Mucosa of descending colon (tissue), 3 donors: ENCODE data around the gene KCNN2. TPM values are rescaled to one million over a fixed set of nuclear protein-coding genes. Genes with fewer than 3 reads are reported as not detected.

ENCODE experiments used
- ATAC-seq: fragments of 200-7000 bp; cut with Tn5 transposase; one replicate; pipeline ENCODE4 v1.9.1; 2020; ENCODE audit warnings: mild to moderate bottlenecking, moderate library complexity
- DNase-seq, 3 donors: peaks; one replicate each; pipeline ENCODE4 v3.0.0-alpha.2; 2020
- H3K36me3 ChIP-seq: fragments of 200-600 bp; one replicate; pipeline ENCODE4 v1.8.0; 2021; ENCODE audit warnings: low read depth, mild to moderate bottlenecking
- H3K4me1 ChIP-seq: fragments of 200-600 bp; one replicate; pipeline ENCODE4 v1.8.0; 2021; ENCODE audit warnings: low read depth, mild to moderate bottlenecking
- H3K4me3 ChIP-seq: fragments of 200-600 bp; one replicate; pipeline ENCODE4 v1.8.0; 2021; ENCODE audit warnings: mild to moderate bottlenecking
- H3K9me3 ChIP-seq: fragments of 200-600 bp; one replicate; pipeline ENCODE4 v1.8.0; 2021; ENCODE audit warnings: mild to moderate bottlenecking
- intact Hi-C, 2 donors: fragments of 100-400 bp; cut with DNase I in 1 of 2; cut with micrococcal nuclease in 1 of 2; formaldehyde crosslinking; loops; one replicate each; pipeline versions ENCODE4 v1.11.0 to v1.11.1; 2022; cut with DNase I, micrococcal nuclease
- total RNA-seq, 3 donors: library from RNA; stranded (reverse); fragmentation: NEBNext Ultra II Directional in 2 of 3; extraction: Animal tissue kit (Norgen Biotek cat#: 25700) in 2 of 3; gene quantifications; one replicate each; pipeline versions ENCODE4 v1.2.1 to v1.2.4, GENCODE V29; 2021 to 2023
- TF ChIP-seq, protein P1 (sequence below): fragments of 200-600 bp; IDR thresholded peaks from one replicate; pipeline ENCODE4 v1.8.0; 2022; ENCODE audit warnings: antibody characterized with exemption, mild to moderate bottlenecking
- donor health status: DM: no; HTN: no; CAD: no; lungs with moderate emphysema.
- donor health status: DM: no; HTN: no; CAD: no.
- donor health status: DM: no; HTN: yes; CAD: no.

The KCNN2 gene
- total RNA-seq, 3 donors from 2014 or later: 0.48 to 3.5 (median 0.96) TPM

DNA sequence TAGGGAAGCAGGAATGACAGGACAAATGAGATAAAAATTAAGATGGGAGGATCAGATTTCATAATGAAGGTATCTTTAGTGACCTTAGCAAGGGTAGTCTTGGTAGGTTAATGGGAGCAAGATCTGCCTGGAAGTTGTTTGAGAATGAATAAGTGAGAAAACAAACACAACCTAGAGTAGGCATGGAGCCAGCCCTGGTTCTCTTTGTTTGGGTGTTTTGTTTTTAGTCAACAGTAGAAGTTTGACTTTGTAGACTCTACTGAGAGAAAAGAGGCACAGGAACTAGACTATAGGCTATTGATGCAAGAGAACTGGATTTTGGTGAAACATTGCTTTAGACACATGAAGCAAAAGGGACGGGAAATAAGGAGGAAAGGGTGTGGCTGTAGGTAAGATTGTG lies 40.3 kb downstream of the KCNN2 start:
- Histone ChIP-seq H3K9me3 (no peaks in the 10 kb centered on the region), H3K4me3 (no peak overlapping the region), H3K4me1 (no peaks in the 10 kb centered on the region), H3K36me3 (no peaks in the 10 kb centered on the region)
- ATAC-seq (no peak), DNase-seq (no peak)
- intact Hi-C loops: no loop called here
- TF ChIP-seq, protein P1, sequence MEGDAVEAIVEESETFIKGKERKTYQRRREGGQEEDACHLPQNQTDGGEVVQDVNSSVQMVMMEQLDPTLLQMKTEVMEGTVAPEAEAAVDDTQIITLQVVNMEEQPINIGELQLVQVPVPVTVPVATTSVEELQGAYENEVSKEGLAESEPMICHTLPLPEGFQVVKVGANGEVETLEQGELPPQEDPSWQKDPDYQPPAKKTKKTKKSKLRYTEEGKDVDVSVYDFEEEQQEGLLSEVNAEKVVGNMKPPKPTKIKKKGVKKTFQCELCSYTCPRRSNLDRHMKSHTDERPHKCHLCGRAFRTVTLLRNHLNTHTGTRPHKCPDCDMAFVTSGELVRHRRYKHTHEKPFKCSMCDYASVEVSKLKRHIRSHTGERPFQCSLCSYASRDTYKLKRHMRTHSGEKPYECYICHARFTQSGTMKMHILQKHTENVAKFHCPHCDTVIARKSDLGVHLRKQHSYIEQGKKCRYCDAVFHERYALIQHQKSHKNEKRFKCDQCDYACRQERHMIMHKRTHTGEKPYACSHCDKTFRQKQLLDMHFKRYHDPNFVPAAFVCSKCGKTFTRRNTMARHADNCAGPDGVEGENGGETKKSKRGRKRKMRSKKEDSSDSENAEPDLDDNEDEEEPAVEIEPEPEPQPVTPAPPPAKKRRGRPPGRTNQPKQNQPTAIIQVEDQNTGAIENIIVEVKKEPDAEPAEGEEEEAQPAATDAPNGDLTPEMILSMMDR: no peak

DNA sequence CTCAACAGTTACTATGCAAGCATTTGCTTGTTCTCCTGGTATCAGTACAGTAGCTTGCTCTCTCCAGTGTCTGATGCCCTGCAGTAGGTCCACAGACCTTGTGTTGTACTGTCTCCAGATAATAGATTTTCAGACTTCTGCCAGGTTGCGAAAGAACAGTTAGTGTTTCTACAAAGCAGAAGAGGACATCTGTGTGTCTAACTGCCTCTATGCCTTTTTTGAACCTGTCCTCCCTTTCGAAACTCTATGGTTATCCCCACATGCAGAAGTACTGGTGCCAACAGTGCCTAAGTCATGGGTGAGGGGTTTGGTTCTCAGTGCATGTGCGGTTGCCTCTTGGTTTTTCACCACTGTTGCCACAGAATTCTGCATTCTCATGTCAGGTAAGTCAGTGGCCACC lies 45.9 kb downstream of the KCNN2 start:
- intact Hi-C loops: no loop called here
- no peaks in the 10 kb centered on the region for H3K4me1 ChIP-seq
- no peaks in the 10 kb centered on the region for H3K36me3 ChIP-seq
- no peak for DNase-seq
- TF ChIP-seq, protein P1: no peak
- ATAC-seq: no peak
- H3K9me3 ChIP-seq: no peaks in the 10 kb centered on the region
- no peak overlapping the region for H3K4me3 ChIP-seq

DNA sequence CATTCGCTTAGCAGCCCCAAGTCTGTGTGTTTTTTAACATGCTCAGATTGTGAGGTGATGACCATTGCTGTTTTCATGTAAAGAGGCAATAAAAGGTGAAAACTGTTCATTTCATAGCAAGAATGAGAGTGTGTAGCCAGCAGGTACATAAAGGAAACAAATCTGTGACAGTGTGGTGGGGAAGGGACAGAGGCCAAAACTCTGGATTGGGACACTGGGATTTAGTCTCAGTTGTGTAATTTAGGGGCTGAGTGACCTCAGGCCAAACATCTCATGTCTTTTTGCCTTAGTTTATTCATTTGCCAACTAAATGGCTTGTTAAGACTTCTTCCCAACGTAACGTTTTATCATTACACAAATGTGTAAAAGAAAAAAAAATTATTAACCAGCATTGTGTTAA lies 47.0 kb downstream of the KCNN2 start:
- Histone ChIP-seq H3K4me1 (no peaks in the 10 kb centered on the region), H3K36me3 (no peaks in the 10 kb centered on the region), H3K4me3 (no peak overlapping the region), H3K9me3 (no peaks in the 10 kb centered on the region)
- intact Hi-C loops: no loop called here
- DNase-seq: no peak
- TF ChIP-seq, protein P1: no peak
- ATAC-seq: no peak

DNA sequence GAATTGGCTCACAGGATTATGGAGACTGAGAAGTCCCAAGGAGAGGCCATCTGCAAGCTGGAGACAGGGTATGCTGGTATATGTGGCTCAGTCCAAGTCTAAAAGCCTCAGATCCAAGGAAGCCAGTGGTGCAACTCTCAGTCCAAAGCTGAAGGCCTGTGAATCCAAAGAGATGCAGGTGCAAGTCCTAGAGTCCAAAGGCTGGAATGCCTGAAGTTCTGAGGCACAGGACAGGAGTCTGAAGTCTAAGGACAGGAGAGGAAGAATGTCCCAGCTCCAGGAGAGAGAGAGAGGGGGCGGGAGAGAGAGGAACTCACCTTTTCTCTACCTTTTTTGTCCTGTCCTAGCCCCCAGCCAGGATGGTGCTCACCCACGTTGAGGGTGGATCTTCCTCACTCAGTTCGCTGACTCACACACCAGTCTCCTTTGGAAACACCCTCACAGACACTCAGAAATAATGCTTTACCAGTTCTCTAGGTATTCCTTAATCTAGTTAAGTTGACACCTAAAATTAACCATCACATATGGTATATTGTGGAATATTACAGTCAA lies 49.6 kb downstream of the KCNN2 start:
- H3K4me1 ChIP-seq: no peaks in the 10 kb centered on the region
- H3K4me3 ChIP-seq: no peak overlapping the region
- TF ChIP-seq, protein P1: no peak
- intact Hi-C loops: no loop called here
- no peaks in the 10 kb centered on the region for H3K36me3 ChIP-seq
- DNase-seq (no peak), ATAC-seq (peak; percentile 53)
- no peaks in the 10 kb centered on the region for H3K9me3 ChIP-seq

DNA sequence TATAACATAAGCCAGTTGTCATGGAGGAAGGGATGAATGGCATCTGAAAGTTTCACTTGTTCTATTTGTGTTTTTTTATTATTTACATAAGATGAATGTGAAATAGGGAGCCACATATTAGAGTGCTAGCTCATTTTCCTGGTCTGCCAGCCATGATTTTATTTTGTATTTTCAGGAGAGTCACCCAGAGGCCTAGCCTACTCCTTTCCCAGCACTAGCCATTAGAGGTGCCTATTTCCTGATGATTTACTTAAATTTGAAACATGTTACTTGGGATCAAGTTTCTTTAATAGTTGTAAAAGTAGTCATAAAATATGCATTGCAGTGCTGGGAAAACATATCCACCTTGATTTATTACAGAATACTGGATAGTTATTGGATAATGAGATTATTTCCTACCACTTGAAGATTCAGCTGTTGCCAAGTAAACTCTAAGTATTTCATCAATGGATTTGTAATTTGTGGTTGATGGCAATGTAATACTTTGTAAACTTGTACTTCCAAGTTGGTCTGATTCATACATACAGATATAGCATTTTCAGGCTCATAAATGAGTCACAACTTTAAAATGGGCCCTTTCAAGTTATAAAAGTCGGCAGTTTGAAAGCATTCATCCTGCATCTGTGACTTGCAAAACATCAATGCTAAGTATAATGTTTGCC lies 50.8 kb downstream of the KCNN2 start:
- TF ChIP-seq, protein P1: no peak
- Histone ChIP-seq H3K36me3 (no peaks in the 10 kb centered on the region), H3K4me3 (no peak overlapping the region), H3K9me3 (no peaks in the 10 kb centered on the region), H3K4me1 (no peaks in the 10 kb centered on the region)
- no peak for DNase-seq
- intact Hi-C loops: no loop called here
- peak; percentile 91 for ATAC-seq
